ENCODE measurements around the gene NDUFB11.

Gene NDUFB11

DNA sequence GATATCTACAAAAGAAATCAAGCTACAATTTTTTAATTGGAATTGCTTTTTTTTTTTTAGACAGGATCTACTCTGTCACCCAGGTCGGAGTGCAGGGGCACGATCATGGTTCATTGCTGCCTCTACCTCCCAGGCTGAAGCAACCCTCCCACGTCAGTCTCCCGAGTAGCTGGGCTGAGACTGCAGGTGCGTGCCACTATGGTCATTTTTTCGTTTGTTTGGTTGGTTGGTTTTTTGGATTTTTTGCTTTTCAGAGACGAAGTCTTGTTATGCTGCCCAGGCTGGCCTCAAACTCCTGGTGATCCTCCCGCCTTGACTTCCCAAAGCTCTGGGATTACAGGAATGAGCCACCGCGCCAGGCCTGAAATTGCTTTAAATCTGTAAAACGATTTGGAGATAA is 50.6 kb downstream of the NDUFB11 start:
- H3K9ac ChIP-seq (ENCODE audit: insufficient read length): no peak overlapping the region

DNA sequence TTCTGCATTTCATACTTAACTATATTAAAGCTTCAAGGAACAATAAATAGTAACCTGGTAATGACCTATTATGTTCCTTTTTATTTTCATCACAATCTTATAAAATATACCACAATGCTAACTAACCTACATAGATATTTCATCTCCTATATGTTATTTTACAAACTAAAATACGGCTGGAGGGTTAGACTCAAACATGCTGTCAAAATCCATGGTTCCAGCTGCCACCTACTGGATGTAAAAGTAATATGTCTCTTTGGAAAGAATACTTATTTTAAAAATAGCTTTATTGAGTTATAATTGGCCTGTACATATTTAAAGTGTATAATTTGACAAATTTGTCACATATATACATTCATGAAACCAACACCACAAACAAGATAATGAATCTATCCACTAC is 51.3 kb downstream of the NDUFB11 start:
- no peak for DNase-seq (ENCODE audit: low read depth, low spot score)

More for the DNA sequence above, 50.6 kb downstream of the NDUFB11 start:
- Histone ChIP-seq H3K27ac (no peak overlapping the region), H3K9me3 (ENCODE audit: low read depth, low read length) (no peaks in the 10 kb centered on the region), H3K4me3 (no peak overlapping the region), H3K36me3 (ENCODE audit: insufficient read depth, low read length) (no peaks in the 10 kb centered on the region)
- DNase-seq (ENCODE audit: low read depth, low spot score): no peak
- no peak for TF ChIP-seq FOXP2 (optimal IDR thresholded peaks at IDR 0.05; ENCODE audit: control extremely low read depth, extremely low read length, insufficient read depth)
- no peak for TF ChIP-seq POLR2AphosphoS5 (IDR thresholded peaks at IDR 0.05; ENCODE audit: borderline replicate concordance, low read depth, low read length)
- TF ChIP-seq EZH2 (IDR thresholded peaks at IDR 0.05): no peak

More for the DNA sequence above, 51.3 kb downstream of the NDUFB11 start:
- Histone ChIP-seq H3K4me3 (no peak overlapping the region), H3K9ac (ENCODE audit: insufficient read length) (no peak overlapping the region), H3K36me3 (ENCODE audit: insufficient read depth, low read length) (no peaks in the 10 kb centered on the region), H3K27ac (no peak overlapping the region), H3K9me3 (ENCODE audit: low read depth, low read length) (no peaks in the 10 kb centered on the region)
- TF ChIP-seq EZH2 (IDR thresholded peaks at IDR 0.05) (no peak), FOXP2 (optimal IDR thresholded peaks at IDR 0.05; ENCODE audit: control extremely low read depth, extremely low read length, insufficient read depth) (no peak), POLR2AphosphoS5 (IDR thresholded peaks at IDR 0.05; ENCODE audit: borderline replicate concordance, low read depth, low read length) (no peak)

All from SK-N-MC (cell line).